K562 (cell line): ENCODE results near the gene PLK5. TPM values are rescaled to one million over a fixed set of nuclear protein-coding genes. Genes with fewer than 3 reads are reported as not detected.

Experiments
- CGGBP1 ChIP-seq: fragments of 250-450 bp; sonication (Bioruptor Pico); IDR thresholded peaks from 2 replicates; pipeline ENCODE4 v1.9.0; 2021; ENCODE audit warnings: mild to moderate bottlenecking
- GABPA ChIP-seq: fragments of 200-800 bp; sonication (Bioruptor generic); conservative IDR thresholded peaks from 2 replicates; pipeline ENCODE4 v1.6.1; 2016; ENCODE audit warnings: low read depth, missing genetic modification characterization, missing compliant biosample characterization
- GATAD2A ChIP-seq: fragments of 450-650 bp; IDR thresholded peaks from 2 replicates; pipeline ENCODE4 v1.6.1; 2017
- JUNB ChIP-seq: fragments of 450-650 bp; formaldehyde crosslinking; conservative IDR thresholded peaks from 2 replicates; pipeline ENCODE4 v1.4.0; 2020; ENCODE audit warnings: mild to moderate bottlenecking
- KDM4B ChIP-seq, 2 experiments: fragments of 450-650 bp in 1 of 2; sonication (generic) in 1 of 2; IDR thresholded peaks; 2 replicates each; pipeline ENCODE4 v1.6.1; 2016 to 2017; ENCODE audit warnings: borderline replicate concordance in 2 of 2, antibody characterized with exemption in 1 of 2, low read depth in 1 of 2, mild to moderate bottlenecking in 1 of 2
- MAZ ChIP-seq, 2 experiments: fragments of 450-650 bp in 1 of 2; sonication (generic) in 1 of 2; formaldehyde crosslinking; IDR thresholded peaks in 1 of 2; conservative IDR thresholded peaks in 1 of 2; 2 replicates each; pipeline versions ENCODE4 v1.4.0 to v1.5.0; 2020; ENCODE audit warnings: mild to moderate bottlenecking in 1 of 2, missing genetic modification reagents in 1 of 2
- NFRKB ChIP-seq: fragments of 450-650 bp; IDR thresholded peaks from 2 replicates; pipeline ENCODE4 v1.6.1; 2016; ENCODE audit warnings: low read depth
- PHB2 ChIP-seq: fragments of 450-650 bp; IDR thresholded peaks from 2 replicates; pipeline ENCODE4 v1.6.1; 2017; ENCODE audit warnings: low read depth
- RFX7 ChIP-seq: fragments of 250-450 bp; sonication (Bioruptor Pico); IDR thresholded peaks from 2 replicates; pipeline ENCODE4 v1.5.1; 2021; ENCODE audit warnings: mild to moderate bottlenecking
- SAFB ChIP-seq: fragments of 200-400 bp; formaldehyde crosslinking; IDR thresholded peaks from 2 replicates; pipeline ENCODE4 v1.6.1; 2017; ENCODE audit warnings: low read depth, low read length, borderline replicate concordance
- SMARCA5 ChIP-seq: fragments of 450-650 bp; IDR thresholded peaks from 2 replicates; pipeline ENCODE4 v1.6.1; 2016
- TFAM ChIP-seq: fragments of 250-450 bp; sonication (Bioruptor Pico); conservative IDR thresholded peaks from 2 replicates; pipeline ENCODE4 v1.5.0; 2021; ENCODE audit warnings: mild to moderate bottlenecking, moderate library complexity
- ZBTB26 ChIP-seq: fragments of 450-650 bp; formaldehyde crosslinking; IDR thresholded peaks from 2 replicates; pipeline ENCODE4 v1.4.0; 2022; ENCODE audit warnings: missing genetic modification characterization
- ZNF197 ChIP-seq: fragments of 200-800 bp; sonication (Bioruptor generic); IDR thresholded peaks from 2 replicates; pipeline ENCODE4 v1.6.1; 2016; ENCODE audit warnings: low read depth, missing genetic modification characterization, missing compliant biosample characterization
- ZNF384 ChIP-seq: IDR thresholded peaks from 2 replicates; pipeline ENCODE4 v1.6.1; 2012; ENCODE audit warnings: low read depth, low read length, improper control_type of control experiment
- ZNF445 ChIP-seq: fragments of 250-450 bp; sonication (Bioruptor Pico); IDR thresholded peaks from 2 replicates; pipeline ENCODE4 v1.4.0; 2020; ENCODE audit warnings: low read depth, mild to moderate bottlenecking, moderate library complexity
- ZNF780A ChIP-seq: fragments of 250-450 bp; sonication (Bioruptor Pico); IDR thresholded peaks from 2 replicates; pipeline ENCODE4 v1.5.0; 2021; ENCODE audit warnings: mild to moderate bottlenecking
- ZSCAN29 ChIP-seq: fragments of 450-650 bp; IDR thresholded peaks from 2 replicates; pipeline ENCODE4 v1.6.1; 2017
- polyA plus RNA-seq, 8 experiments: library from polyadenylated mRNA; depleted of rRNA in 4 of 8; stranded (reverse) in 5 of 8; unstranded in 3 of 8; fragments of >200 nt; fragmentation: Nextera tagmentation in 2 of 8; fragmentation: Illumina TruSeq in 1 of 8; extraction: Ambion mirVana in 2 of 8; extraction: Trizol in 1 of 8; gene quantifications; 2 replicates each; pipeline versions ENCODE4 v1.2.1 to v1.2.3, GENCODE V29; 2011 to 2014; ENCODE audit warnings: inconsistent platforms in 1 of 8, missing spikeins in 1 of 8
- total RNA-seq, 7 experiments: library from RNA; depleted of rRNA in 6 of 7; stranded (reverse); fragments of >200 nt in 6 of 7; fragmentation: Illumina TruSeq in 2 of 7; extraction: Trizol in 2 of 7; gene quantifications; 2 replicates each; pipeline versions ENCODE4 v1.2.1 to v1.2.3, GENCODE V29; 2011 to 2021; ENCODE audit warnings: low replicate concordance in 1 of 7
- TF ChIP-seq, protein P1 (sequence below): sonication (generic); formaldehyde crosslinking; IDR thresholded peaks from 2 replicates; pipeline ENCODE4 v1.8.0; 2022; ENCODE audit warnings: missing genetic modification reagents, mild to moderate bottlenecking, moderate library complexity, borderline replicate concordance
- TF ChIP-seq, protein P2 (sequence below): sonication (generic); formaldehyde crosslinking; IDR thresholded peaks from 2 replicates; pipeline ENCODE4 v1.8.1; 2023; ENCODE audit warnings: missing genetic modification reagents, mild to moderate bottlenecking, borderline replicate concordance

PLK5 gene
- total and polyA plus RNA-seq, 9 of the 15 experiments (the other 6 are each of a cell fraction or from before 2014, with no cell fraction given): 0.04 to 0.23 (median 0.11) TPM; not detected in 5

DNA sequence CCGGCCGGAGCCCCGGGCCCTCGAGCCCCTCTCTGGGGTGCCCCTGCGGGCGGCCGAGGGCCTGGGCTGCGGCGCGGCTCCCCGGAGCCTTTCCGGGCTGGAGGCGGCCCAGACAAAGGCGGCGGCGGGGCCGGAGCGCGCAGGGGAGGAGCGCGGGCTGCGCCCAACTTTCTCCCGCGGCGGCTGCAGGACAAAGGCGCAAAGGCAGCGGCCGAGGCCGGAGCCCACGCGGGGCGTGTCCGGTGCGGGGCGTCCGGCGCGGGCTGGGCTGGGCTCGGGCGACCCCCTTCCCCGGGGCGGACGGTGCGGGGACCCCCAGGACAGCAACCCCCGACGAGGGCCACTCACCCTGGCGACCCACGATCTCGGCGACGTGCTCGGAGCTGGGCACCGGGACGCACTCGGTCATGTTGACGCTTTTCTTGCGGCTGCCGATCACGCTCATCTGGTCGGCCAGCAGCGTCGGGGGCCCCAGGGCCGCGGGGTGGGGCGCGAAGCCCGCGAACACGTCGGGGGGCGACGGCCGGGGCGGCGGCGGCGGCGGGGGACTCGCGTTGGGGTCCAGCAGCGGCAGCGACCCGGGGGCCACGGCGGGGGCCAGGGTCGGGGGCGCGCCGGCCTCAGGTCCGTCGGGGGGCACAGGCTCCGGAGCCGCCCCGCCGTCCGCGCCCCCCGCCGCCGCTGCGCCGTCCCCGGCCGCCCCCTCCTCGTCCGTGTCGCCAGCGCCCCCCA, 43.4 kb downstream of the PLK5 start (continued):
- TF ChIP-seq CGGBP1: no peak
- TF ChIP-seq SAFB: peak; percentile 86
- TF ChIP-seq ZNF384: no peak
- TF ChIP-seq NFRKB: no peak
- no peak for TF ChIP-seq KDM4B (IDR thresholded peaks at IDR 0.05; ENCODE audit: borderline replicate concordance in 2 of 2, low read depth in 1 of 2)
- no peak for TF ChIP-seq TFAM (CRISPR knock-in tag)
- TF ChIP-seq, protein P1, sequence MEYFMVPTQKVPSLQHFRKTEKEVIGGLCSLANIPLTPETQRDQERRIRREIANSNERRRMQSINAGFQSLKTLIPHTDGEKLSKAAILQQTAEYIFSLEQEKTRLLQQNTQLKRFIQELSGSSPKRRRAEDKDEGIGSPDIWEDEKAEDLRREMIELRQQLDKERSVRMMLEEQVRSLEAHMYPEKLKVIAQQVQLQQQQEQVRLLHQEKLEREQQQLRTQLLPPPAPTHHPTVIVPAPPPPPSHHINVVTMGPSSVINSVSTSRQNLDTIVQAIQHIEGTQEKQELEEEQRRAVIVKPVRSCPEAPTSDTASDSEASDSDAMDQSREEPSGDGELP (CRISPR knock-in tag): no peak
- TF ChIP-seq ZNF780A (CRISPR knock-in tag): no peak
- TF ChIP-seq ZNF445: no peak
- TF ChIP-seq GABPA: no peak
- TF ChIP-seq GATAD2A: no peak
- no peak for TF ChIP-seq RFX7 (CRISPR knock-in tag)
- no peak for TF ChIP-seq ZBTB26
- TF ChIP-seq, protein P2, sequence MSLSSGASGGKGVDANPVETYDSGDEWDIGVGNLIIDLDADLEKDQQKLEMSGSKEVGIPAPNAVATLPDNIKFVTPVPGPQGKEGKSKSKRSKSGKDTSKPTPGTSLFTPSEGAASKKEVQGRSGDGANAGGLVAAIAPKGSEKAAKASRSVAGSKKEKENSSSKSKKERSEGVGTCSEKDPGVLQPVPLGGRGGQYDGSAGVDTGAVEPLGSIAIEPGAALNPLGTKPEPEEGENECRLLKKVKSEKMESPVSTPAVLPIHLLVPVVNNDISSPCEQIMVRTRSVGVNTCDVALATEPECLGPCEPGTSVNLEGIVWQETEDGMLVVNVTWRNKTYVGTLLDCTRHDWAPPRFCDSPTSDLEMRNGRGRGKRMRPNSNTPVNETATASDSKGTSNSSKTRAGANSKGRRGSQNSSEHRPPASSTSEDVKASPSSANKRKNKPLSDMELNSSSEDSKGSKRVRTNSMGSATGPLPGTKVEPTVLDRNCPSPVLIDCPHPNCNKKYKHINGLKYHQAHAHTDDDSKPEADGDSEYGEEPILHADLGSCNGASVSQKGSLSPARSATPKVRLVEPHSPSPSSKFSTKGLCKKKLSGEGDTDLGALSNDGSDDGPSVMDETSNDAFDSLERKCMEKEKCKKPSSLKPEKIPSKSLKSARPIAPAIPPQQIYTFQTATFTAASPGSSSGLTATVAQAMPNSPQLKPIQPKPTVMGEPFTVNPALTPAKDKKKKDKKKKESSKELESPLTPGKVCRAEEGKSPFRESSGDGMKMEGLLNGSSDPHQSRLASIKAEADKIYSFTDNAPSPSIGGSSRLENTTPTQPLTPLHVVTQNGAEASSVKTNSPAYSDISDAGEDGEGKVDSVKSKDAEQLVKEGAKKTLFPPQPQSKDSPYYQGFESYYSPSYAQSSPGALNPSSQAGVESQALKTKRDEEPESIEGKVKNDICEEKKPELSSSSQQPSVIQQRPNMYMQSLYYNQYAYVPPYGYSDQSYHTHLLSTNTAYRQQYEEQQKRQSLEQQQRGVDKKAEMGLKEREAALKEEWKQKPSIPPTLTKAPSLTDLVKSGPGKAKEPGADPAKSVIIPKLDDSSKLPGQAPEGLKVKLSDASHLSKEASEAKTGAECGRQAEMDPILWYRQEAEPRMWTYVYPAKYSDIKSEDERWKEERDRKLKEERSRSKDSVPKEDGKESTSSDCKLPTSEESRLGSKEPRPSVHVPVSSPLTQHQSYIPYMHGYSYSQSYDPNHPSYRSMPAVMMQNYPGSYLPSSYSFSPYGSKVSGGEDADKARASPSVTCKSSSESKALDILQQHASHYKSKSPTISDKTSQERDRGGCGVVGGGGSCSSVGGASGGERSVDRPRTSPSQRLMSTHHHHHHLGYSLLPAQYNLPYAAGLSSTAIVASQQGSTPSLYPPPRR (CRISPR knock-in tag): no peak
- TF ChIP-seq ZSCAN29: no peak
- TF ChIP-seq MAZ (CRISPR knock-in tag; conservative IDR thresholded peaks at IDR 0.05 in 1 of 2, IDR thresholded peaks at IDR 0.05 in 1 of 2): peak in 1 of 2 experiments; percentile 37; a peak in 1 of 4 replicates
- no peak for TF ChIP-seq ZNF197 (CRISPR knock-in tag)
- TF ChIP-seq SMARCA5: no peak
- no peak for TF ChIP-seq JUNB (CRISPR knock-in tag)
- no peak for TF ChIP-seq PHB2
